22Rv1 (cell line): ENCODE measurements around the gene B4GALT6.

Source experiments
- CTCF ChIP-seq: fragments of 450-650 bp; IDR thresholded peaks from 2 replicates; pipeline ENCODE4 v1.5.1; 2017; ENCODE audit warnings: mild to moderate bottlenecking
- ZFX ChIP-seq: fragments of 450-650 bp; IDR thresholded peaks from 2 replicates; pipeline ENCODE4 v1.6.1; 2017; ENCODE audit warnings: antibody characterized with exemption, borderline replicate concordance

DNA sequence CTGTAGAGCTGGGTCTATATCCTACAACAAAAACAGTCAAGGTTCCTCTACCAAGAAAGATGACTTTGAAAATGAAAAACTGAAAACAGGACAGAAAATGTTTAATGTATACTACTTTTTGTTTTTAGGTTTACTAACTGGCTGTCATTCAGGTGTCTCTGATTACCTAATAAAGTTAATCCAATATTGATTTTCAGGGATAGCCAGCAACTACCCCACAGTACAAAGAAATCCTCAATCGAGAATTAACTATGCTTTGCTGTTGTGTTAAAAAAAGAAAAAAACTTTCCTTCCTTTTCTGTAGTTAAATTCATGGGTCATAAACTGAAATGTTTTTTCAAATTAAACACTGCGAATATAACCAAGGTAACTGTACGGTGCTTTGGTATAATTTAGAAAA, 46.9 kb downstream of the B4GALT6 start:
- no peak for TF ChIP-seq CTCF
- no peak for TF ChIP-seq ZFX
